HG03575 (cell line): ENCODE measurements around the gene GRIK3.

Experiments used
- ATAC-seq: cut with Tn5 transposase; IDR thresholded peaks from one replicate; pipeline ENCODE4 v1.9.1; 2021; ENCODE audit not compliant: unreplicated experiment, insufficient number of reproducible peaks, low FRiP score; ENCODE audit errors: extremely low read depth

GRIK3 gene

DNA sequence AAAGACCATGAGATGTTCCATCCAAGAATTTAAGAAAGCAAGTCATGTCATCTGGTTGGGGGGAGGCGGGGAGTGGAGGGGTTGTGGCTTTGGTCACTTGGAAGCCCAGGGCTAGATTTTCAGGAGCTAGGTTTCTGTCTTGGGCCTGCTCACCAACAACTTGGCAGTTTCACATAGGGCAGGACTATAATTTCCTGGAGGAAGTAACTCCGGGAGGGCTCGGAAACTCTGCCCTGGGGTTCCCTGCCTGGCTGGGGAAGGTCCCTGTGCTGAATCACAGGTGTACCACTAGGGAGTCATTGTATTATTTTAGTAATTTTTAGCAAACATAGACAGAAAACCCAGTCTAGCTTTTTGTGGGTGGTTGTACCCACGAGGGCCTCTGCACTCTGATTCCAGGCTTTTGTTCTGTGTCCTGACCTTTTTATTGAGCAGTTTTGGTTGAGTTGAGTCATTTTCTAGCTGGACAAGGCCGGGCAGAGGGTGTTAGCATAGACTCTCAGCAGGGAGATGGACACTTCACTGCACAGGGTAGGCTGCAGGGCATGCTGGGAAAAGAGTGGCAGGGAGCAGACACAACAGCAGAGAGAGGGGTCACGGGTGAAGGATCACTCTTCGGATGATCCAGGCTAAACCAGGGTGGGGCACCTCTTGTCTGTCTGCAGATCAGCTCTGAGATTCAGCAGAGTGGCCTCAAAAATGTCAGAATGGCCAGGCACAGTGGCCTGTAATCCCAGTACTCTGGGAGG lies 144.7 kb downstream of the GRIK3 start:
- ATAC-seq, result no peak

DNA sequence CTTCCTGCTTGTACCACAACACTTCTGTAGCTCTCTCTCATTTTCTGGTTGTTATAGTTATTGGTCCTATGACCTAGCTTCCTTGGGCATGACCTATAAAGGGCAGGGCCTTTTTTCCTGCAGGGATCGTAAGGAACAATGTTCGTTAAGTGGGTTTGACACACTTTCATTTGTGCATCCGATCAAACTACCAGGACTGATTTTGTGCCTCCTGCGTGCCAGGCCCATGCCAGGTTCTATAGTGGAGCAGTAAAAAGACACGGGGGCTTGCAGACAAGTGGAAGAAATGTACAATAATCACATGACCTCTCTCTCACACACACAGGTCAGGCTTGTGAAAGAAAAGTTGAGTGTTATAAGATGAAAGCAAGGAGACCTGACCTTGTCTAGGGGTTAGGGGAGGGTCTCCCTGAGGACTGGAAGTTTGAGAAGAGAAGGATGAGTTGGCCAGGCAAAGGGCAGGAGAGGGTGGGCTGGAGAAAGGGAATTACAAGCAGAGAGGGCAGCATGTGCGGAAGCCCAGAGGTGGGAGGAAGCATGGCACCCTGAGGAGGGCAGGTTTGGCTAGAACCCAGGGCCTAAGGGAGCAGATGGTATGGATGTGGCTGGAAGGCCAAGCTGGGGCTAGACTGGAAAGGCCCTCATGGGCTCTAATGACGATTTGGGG lies 145.4 kb downstream of the GRIK3 start:
- no peak for ATAC-seq

DNA sequence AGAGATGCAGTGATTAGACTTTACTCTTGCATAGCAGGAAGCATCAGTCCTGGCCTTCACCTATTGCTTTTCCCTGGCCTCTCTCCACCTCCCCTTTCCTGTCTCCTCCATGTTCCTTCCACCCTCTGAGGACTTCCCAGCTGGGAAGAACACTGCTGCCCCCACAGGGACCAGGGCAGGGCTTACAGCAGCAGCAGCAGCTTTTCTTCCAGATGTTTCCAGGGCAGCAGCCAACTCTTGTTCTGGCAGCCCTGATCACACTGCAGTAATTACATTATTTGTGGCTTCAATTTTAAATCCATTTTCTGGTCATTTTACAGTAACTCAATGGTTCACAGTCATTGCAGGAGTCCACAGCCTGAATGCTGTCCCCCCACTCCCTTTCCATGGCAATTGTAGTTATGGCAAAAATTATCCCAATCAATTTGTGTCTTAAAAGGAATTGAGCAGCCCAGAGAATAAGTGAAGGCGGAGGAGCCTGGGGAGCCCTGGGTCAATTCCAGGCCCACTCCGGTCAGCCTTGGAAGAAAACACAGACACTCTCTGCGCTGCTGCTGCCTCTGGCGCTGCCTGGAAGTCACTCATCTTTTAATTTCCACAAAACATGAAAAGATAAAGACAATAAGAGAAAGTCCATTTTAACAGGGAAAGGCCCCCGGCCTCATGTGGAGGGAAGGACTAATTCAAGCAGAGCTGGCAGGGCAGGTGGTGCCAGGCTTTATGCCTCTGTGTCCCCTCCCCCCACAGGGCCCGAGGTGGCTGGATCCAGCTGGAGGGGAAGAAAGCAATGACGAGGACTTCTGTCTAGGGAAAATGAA lies 148.6 kb downstream of the GRIK3 start:
- ATAC-seq, result no peak

DNA sequence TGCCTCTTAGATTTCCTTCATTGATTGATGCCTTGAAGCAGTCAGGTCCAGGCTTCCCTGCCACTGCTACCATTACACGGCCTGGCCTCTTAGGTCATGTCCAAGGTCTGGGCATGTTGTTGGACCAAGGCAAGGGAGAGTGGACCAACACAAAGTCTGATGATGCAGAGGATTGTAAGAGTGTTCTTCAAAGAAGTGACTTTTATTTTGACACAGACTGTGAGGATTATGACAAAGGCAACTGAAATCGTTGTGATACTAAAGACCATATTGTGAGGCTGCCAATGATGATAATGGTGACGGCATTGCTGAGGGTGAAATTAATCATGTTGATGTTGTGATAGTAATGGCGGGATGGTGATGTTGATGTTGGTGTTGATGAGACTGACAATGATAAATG lies 149.5 kb downstream of the GRIK3 start:
- ATAC-seq, result no peak

DNA sequence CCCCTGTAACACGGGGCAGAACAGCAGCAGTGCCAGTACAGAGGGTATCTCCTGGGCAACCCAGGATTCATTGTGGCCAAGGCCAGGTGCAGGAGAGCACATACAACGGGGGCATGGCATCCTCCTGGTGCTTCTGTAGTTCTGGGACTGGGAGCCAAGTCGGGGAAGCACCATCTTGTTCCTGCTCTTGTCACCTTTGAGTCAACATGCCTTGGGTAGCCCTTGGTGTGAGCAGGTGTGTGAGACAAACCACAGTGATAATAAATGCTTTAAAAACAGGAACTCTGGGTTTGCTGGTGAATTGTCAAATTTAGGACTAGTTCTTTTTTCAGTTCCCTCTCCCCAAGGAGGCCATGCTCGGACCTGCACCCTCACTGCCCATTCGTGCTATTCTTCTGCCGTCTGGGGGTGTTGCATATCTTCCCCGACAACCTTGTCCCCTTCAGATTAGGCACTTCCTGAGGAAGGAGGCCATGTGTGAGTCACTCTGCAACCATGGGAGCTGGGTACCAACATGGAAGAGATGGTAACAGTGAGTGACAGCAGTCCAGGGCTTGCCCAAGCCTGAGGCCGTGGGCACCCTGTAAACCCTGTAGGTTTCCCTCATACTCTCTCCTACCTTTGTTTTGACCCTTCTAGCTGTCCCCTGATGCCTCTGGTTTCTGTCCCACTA lies 150.2 kb downstream of the GRIK3 start:
- no peak for ATAC-seq

DNA sequence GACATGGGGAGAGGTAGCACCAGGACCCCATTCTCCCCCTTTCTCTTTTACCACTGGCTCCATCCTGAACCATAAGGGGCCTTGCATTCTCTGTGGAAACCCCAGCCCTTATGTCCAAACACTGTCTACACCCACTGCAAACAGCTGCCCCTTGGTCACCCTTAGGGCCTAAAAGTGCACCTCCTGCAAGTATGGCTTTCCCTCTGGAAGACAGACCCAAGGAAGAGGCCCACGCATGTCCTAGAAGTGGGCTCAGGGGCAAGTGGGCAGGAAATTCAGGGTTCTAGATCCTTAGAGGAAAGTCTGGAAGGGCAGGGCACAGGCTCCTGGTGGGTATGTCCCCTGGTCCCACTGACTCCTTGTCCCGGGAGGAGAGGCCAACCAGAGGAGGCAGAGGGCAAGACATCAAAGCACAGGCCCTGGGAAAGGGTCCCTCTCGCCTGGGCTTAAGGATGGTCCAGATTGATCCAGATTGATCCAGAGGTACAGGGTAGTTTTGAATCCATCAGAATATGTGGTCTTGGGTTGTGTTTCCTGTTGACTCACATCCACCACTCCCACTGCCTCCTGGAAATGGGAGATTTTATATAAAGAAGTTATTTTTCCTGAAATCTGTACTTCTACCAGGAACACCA lies 150.9 kb downstream of the GRIK3 start:
- no peak for ATAC-seq

DNA sequence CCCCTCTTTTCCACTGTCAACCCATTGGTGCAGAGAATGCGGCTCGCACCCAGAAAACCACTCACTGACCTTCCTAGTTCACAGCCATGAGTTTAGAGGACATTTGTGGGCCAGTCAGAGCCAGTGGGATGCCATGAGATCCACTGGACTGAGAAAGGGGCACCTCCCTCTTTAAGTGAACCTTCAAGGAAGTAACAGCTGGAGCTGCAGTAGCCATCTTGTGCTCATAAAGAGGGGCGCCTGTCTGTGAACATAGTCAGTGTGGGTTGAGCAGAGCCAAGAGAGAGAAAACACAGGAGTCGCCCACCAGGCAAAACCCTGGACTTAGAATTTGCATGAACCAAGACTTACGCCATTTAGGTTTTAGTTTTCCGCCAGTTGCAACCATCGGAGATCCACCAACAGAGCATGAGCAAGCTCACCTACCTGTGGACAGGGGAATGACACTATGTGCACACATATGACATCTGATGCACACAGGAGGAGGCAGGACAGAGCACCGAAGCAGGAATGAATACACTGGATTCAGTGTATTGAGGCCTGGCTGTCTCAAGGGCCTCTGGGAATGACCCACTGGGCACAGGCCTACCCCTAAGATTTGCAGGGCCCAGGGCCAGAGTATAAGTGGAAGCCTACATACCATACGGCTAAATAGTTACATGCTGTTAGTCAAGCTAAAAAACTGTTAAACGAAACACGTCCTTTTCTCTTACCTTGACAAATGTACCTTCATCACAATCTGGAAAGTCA lies 151.6 kb downstream of the GRIK3 start:
- no peak for ATAC-seq

DNA sequence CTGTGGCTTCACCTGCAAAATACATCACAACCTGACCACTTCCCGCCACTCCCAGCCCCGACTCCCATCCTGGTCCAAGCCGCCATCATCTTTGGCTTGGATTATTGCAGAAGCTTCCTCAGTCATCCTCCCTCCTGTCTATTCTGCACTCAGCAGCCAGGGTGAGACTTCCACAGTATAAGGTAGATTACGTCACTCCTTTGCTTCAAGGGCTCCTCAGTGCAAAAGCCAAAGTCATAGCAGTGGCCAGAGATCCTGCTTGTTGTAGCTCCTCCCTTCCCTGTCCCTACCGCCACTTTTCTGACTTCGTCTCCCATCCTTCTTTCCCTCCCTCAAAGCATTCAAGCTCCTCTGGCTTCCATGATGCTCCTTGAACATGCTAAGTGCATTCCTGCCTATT lies 152.8 kb downstream of the GRIK3 start:
- ATAC-seq, result no peak

DNA sequence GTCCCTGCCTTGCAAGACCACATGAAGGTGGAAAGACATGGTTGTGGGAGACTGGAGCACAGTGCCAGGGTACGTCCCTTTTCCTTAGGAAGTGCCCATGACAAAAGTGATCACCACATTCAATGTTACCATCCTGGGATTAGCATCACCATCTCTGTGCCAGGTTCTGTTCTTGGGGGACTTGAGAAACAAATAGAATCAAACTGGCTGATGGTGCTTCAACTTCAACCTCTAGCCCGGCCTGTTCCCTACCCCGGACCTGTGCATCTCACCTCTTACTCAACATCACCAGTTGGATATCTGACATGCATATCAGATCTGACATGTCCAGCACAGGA lies 153.3 kb downstream of the GRIK3 start:
- no peak for ATAC-seq

DNA sequence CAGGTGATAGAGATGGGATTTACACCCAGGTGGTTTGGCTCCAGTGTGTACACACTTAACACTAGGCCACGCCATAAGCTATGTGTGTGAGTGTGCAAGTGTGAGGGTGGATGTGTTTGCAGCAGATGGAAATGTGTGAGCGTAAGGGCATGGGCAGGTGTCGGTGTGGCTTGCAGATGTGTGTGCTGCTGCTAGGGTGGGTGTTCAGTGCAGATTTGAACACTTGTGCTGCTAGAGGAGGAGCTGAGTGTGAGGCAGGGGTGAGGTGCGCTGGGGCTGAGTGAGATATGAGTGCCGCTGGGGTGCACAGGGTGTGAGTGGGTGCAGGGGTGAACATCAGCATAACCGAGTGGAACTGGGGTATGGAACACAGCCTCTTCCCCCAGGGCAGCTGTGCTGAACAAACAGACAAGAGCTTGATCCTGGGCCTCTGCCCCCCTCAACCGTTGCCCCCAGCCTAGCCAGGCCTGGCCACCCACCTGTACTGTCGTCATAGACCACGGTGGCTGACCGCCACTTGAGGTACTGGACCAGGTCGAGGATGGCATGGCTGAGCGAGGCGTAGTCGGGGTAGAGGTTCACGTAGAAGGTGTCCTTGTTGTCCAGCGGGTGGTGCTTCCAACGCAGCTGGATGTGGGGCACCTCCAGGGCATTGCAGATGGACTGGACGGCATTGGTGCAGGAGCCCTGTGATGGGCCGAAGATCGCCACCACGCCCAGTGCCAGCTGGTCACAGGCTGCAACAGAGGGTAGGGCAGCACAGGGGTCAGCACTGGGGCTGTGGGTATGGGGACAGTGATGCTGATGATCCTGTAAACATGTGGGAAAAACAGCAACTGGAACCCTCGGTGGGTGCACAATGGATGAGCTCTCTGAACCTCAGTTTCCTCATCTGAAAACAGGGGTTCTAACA lies 153.9 kb downstream of the GRIK3 start:
- no peak for ATAC-seq

DNA sequence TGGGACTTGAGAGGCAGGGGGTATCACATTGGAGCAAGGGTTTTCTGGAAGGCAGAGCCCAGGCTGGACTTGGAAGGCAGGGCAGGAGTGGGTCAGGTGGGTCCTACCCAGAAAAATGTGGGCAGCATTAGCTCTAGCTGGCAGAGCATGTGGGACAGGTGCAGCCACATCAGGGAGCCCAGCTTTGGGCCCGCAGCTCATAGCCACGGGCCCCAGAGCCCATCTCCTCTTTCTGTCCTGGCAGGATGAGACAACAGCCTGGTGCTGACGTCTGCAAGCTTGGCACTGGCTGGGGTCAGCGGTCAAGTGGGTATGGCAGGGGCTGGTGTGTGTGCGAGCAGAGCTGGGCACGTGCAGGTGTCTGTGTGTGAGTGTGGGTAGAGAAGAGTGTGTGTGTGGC lies 154.7 kb downstream of the GRIK3 start:
- ATAC-seq, result no peak

DNA sequence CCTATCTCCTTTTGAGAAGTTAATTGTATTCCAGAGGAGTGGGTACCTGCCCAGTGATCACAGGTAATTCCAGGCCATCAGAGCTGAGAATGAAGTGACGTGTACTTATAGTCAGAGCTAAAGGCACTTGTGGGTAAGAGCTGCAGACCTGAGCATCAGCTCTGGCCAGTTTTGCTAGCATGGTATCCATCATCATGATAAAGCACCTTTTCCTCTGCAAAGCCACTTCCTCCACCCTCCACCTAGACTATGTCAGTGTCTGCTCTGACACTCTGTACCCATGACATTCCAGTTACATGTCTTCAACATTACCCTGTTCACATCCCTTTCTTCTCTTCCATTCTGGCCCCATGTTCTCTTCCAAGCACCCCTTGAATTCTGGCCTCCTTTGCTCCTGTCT lies 157.3 kb downstream of the GRIK3 start:
- ATAC-seq, result no peak

DNA sequence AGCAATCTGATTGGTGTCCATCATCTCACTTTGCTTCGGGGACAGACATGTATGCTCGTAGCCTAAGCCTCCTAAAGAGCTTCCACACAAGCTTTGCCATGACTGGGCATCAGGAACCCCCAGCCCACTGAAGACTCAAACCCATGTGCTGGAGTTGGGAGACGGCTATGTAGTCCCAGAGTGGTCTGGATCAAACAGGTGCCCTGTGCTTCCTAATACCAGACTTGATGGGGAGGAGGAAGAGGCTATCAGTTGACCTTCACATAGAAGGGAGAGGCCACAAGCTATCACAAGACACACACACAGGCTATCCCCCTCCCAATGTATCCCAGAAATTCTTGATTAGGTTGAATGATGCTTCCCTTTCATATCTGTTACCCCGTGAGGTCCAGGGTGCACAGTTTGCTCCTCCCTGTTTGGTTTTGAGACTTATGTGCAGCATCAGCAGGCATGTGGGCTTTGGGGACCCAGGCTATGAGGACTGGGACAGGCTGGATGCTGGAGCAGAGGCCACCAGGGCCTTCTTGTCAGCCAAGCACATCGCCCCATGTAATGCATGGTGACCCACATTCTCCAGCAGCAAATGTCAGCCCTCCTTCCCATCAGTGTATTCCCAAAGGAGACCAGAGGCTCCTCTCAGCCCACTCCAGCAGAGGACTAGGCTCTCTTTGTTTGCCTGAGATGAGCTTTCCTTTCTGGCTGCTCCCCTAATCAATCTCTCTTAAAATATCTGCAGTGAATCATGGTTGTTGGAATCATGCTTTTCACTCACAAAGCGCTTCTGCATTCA lies 159.8 kb downstream of the GRIK3 start:
- ATAC-seq, result no peak

DNA sequence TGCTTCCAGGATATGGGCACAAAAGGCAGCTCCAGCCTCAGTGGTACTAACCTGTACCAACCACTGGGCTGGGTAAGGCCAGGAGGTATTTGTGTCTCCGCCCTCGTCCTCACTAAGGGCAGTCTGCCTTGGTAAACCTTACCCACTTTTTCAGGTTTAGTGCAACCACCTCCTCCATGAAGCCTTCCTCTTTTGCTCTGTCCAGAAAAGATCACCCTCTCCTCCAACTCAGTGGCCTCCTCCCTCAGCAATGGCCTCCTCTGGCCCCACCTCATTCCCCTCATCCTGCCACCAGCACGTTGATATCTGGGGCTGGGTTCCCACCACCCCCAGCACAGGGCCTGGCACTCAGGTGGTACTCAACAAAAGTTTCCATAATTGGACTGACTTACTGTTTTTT lies 161.5 kb downstream of the GRIK3 start:
- ATAC-seq, result no peak

DNA sequence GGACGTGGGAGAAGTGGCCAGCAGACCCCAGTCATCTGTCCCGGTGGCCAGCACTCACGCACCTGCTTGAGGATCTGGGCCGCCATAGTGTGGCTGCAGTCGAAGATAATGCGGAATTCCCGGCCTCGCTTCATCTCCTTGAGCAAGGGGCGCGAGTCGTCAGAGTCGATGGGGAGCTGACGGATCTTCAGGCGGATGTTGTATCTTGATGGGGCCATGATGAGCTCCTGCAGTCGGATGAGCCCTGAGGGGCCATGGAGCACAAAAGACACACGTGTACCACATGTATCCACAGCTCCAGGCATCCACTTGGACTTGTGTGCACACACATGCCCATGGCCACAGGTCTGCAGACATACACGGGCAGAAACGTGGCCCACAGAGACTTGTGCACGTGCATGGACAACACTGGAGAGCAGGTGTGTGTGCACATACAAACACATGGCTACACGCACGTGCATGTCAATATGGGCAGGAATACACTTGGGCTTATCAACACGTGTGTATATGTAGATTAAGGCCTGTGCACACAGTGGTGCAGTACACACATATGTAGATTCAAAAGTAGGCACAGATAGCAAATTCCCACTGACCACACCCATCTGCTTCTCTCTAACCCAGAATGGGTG lies 162.1 kb downstream of the GRIK3 start:
- ATAC-seq, result no peak

DNA sequence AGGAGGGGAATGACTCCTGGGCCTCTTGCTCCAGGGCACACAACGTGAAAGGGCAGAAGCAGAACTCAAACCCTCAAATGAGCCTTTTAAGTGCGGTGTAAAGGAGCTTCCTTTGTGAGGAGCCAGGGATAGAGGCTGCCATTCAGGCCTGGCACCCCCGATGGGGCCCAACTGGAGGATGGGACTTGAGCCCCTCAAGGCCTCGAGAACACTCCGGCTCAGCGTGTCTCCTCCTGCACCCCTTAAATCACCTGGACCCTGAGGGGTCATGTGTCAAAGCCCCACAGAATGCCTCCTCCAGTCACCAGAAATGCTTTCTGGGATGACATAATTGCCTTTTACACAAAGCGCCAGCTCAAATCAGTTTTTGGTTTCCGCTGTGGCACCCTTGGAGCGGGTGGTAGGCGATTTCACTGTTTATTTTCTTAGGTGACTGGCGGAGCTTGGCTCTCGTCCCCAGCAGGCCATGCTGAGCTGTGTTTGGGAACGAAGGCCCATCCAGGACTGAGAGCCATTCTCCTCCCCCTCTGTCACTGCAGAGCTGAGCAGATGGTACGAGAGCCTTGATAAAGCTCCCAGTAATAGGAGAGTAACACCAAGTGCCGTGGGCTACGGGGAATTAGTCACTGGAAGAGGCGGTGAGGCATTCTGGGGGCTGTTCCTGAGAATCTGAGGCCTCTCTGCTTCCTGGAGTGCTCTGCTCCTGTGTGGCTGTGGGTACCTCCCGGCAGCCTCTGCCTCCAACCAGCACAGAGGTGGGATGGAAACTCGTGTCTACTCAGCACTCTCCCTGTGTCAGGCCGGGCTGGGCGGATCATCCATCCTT lies 163.0 kb downstream of the GRIK3 start:
- no peak for ATAC-seq
